Neural cell (in vitro differentiated cells): Measurements from ENCODE around the gene NPIPB6. TPM values are rescaled to one million over a fixed set of nuclear protein-coding genes. Genes with fewer than 3 reads are reported as not detected.

Experiments
- H2AFZ ChIP-seq: fragments of 200-600, 300-800 bp; sonication (generic), shearing (Covaris generic); 2 replicates; pipeline ENCODE4 v1.6.0; 2014; ENCODE audit warnings: low read depth, mild to moderate bottlenecking, antibody characterized with exemption, low read length, moderate library complexity
- H3F3A ChIP-seq: fragments of 200-600 bp; shearing (Covaris generic); 2 replicates; pipeline ENCODE4 v1.6.1; 2016; ENCODE audit warnings: mild to moderate bottlenecking, moderate library complexity, mixed read lengths, antibody characterized with exemption, low read length; ENCODE audit not compliant: insufficient read depth, poor library complexity, severe bottlenecking
- H3K27ac ChIP-seq: fragments of 200-600, 300-800 bp; sonication (generic), shearing (Covaris generic); 2 replicates; pipeline ENCODE4 v1.5.1; 2014; ENCODE audit warnings: mild to moderate bottlenecking, low read length, moderate library complexity
- H3K27me3 ChIP-seq: fragments of 300-800, 200-600 bp; sonication (generic), shearing (Covaris generic); 2 replicates; pipeline ENCODE4 v1.6.0; 2014; ENCODE audit warnings: mild to moderate bottlenecking, low read depth, low read length, moderate library complexity; ENCODE audit not compliant: insufficient read depth
- H3K36me3 ChIP-seq: fragments of 300-800, 200-600 bp; sonication (generic), shearing (Covaris generic); 2 replicates; pipeline ENCODE4 v1.5.1; 2014; ENCODE audit warnings: mild to moderate bottlenecking, antibody characterized with exemption, low read length, moderate library complexity; ENCODE audit not compliant: insufficient read depth
- H3K4me2 ChIP-seq: fragments of 300-800, 200-600 bp; sonication (generic), shearing (Covaris generic); 2 replicates; pipeline ENCODE4 v1.6.0; 2014; ENCODE audit warnings: mild to moderate bottlenecking, low read length
- H3K4me3 ChIP-seq: fragments of 300-800, 200-600 bp; sonication (generic), shearing (Covaris generic); 2 replicates; pipeline ENCODE4 v1.5.1; 2014; ENCODE audit warnings: mild to moderate bottlenecking, low read length, moderate library complexity
- H3K79me2 ChIP-seq: fragments of 200-600 bp; shearing (Covaris generic); replicated peaks from 2 replicates; pipeline ENCODE4 v1.6.0; 2014; ENCODE audit warnings: mild to moderate bottlenecking, low read length, moderate library complexity; ENCODE audit not compliant: insufficient read depth
- H3K9ac ChIP-seq: fragments of 300-800, 200-600 bp; sonication (generic), shearing (Covaris generic); 2 replicates; pipeline ENCODE4 v1.6.1; 2016; ENCODE audit warnings: mild to moderate bottlenecking, low read length, mixed read lengths
- H3K9me2 ChIP-seq: fragments of 200-600 bp; shearing (Covaris generic); 2 replicates; pipeline ENCODE4 v1.6.1; 2016; ENCODE audit warnings: mild to moderate bottlenecking, low read length, mixed read lengths; ENCODE audit not compliant: insufficient read depth
- H3K9me3 ChIP-seq: fragments of 200-600, 300-800 bp; sonication (generic), shearing (Covaris generic); 2 replicates; pipeline ENCODE4 v1.6.1; 2016; ENCODE audit warnings: mild to moderate bottlenecking, mixed run types, low read length, moderate library complexity, mixed read lengths
- H4K20me1 ChIP-seq: fragments of 200-600 bp; shearing (Covaris generic); 2 replicates; pipeline ENCODE4 v1.6.1; 2016; ENCODE audit warnings: mild to moderate bottlenecking, mixed run types; ENCODE audit not compliant: insufficient read depth
- EP300 ChIP-seq: fragments of 450-650 bp; conservative IDR thresholded peaks from 2 replicates; pipeline ENCODE4 v1.6.1; 2014; ENCODE audit warnings: antibody characterized with exemption, mild to moderate bottlenecking, moderate library complexity; ENCODE audit not compliant: poor library complexity, severe bottlenecking
- EZH2 ChIP-seq: fragments of 200-600, 300-800 bp; shearing (Covaris generic), sonication (generic); IDR thresholded peaks from 2 replicates; pipeline ENCODE4 v1.6.1; 2014; ENCODE audit warnings: antibody characterized with exemption, low read length, borderline replicate concordance, mild to moderate bottlenecking; ENCODE audit not compliant: insufficient read depth, poor library complexity, severe bottlenecking
- MXI1 ChIP-seq: fragments of 450-650 bp; conservative IDR thresholded peaks from 2 replicates; pipeline ENCODE4 v1.6.1; 2014; ENCODE audit warnings: antibody characterized with exemption, mild to moderate bottlenecking; ENCODE audit not compliant: poor library complexity, severe bottlenecking
- POLR2AphosphoS5 ChIP-seq: IDR thresholded peaks from 2 replicates; pipeline ENCODE4 v1.6.1; 2012
- RAD21 ChIP-seq: fragments of 450-650 bp; conservative IDR thresholded peaks from 2 replicates; pipeline ENCODE4 v1.6.1; 2014; ENCODE audit warnings: antibody characterized with exemption, mild to moderate bottlenecking, moderate library complexity
- REST ChIP-seq: IDR thresholded peaks from 2 replicates; pipeline ENCODE4 v1.6.1; 2012; ENCODE audit warnings: borderline replicate concordance
- SMC3 ChIP-seq: fragments of 450-650 bp; conservative IDR thresholded peaks from 2 replicates; pipeline ENCODE4 v1.6.1; 2014; ENCODE audit warnings: antibody characterized with exemption, mild to moderate bottlenecking, moderate library complexity; ENCODE audit not compliant: poor library complexity
- TAF1 ChIP-seq: IDR thresholded peaks from 2 replicates; pipeline ENCODE4 v1.6.1; 2012; ENCODE audit warnings: low read depth
- polyA plus RNA-seq: library from polyadenylated mRNA; depleted of rRNA; stranded (reverse); fragments of >200 nt; gene quantifications from 2 replicates; pipeline ENCODE4 v1.2.3, GENCODE V29; 2014
- TF ChIP-seq, protein P1 (sequence below): fragments of 450-650 bp; IDR thresholded peaks from 2 replicates; pipeline ENCODE4 v1.5.1; 2014; ENCODE audit warnings: antibody characterized with exemption, mild to moderate bottlenecking, moderate library complexity; ENCODE audit not compliant: poor library complexity, severe bottlenecking

The NPIPB6 gene
- polyA plus RNA-seq, 1 donor from 2014 or later = 0.88 TPM

DNA sequence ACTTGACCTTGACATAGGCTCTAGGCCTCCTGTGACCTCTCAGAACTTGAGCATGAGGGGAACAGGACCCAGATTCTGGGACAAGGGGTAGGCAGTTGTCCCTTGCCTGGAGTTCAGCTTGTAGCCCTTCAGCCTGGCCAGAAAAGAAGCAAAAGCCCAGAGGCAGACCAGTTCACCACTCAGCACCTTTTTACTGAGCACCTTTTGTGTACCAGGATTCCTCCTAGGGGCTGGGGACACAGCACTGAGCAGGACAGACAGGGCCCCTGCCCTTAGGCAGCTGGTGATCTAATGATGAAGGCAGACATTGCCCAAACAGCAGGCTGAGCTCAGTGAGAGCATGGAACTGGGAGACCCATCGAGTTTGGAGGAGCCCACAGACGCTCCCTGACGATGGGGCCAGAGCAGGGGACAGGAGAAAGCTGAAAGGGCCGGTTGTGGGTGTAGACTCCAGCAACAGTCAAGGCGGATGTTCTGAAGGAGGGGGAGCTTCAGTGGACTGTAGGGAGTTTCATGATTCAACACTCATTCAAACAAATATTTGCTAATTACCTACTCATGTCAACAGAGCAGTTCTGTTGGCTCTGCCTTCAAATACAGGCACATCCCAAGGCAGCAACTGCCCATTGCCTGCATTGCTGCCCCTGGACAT is 38.9 kb downstream of the NPIPB6 start:
- Histone ChIP-seq H4K20me1 (no peaks in the 10 kb centered on the region), H3K27me3 (no peaks in the 10 kb centered on the region), H3K27ac (no peak overlapping the region), H3F3A (no peaks in the 10 kb centered on the region), H3K9me3 (no peaks in the 10 kb centered on the region), H3K36me3 (no peaks in the 10 kb centered on the region), H3K79me2 (no peaks in the 10 kb centered on the region), H3K9me2 (no peaks in the 10 kb centered on the region), H3K4me3 (no peak overlapping the region), H3K9ac (no peak overlapping the region), H3K4me2 (no peak overlapping the region), H2AFZ (no peak overlapping the region)
- TF ChIP-seq REST = no peak

GRCh38 chr16:28321700-28322411 is 41.5 kb downstream of the NPIPB6 start:
- Histone ChIP-seq H3K9ac (no peak overlapping the region), H3K79me2 (peaks cover 6% of the 10 kb centered on the region), H3K9me2 (no peaks in the 10 kb centered on the region), H3K36me3 (no peaks in the 10 kb centered on the region), H3F3A (no peaks in the 10 kb centered on the region), H3K27ac (no peak overlapping the region), H3K9me3 (no peaks in the 10 kb centered on the region), H4K20me1 (peaks cover 15% of the 10 kb centered on the region), H2AFZ (no peak overlapping the region), H3K27me3 (no peaks in the 10 kb centered on the region), H3K4me2 (no peak overlapping the region), H3K4me3 (no peak overlapping the region)
- peak; percentile 29 for TF ChIP-seq SMC3
- no peak for TF ChIP-seq TAF1
- no peak for TF ChIP-seq EP300
- no peak for TF ChIP-seq MXI1
- TF ChIP-seq, protein P1, sequence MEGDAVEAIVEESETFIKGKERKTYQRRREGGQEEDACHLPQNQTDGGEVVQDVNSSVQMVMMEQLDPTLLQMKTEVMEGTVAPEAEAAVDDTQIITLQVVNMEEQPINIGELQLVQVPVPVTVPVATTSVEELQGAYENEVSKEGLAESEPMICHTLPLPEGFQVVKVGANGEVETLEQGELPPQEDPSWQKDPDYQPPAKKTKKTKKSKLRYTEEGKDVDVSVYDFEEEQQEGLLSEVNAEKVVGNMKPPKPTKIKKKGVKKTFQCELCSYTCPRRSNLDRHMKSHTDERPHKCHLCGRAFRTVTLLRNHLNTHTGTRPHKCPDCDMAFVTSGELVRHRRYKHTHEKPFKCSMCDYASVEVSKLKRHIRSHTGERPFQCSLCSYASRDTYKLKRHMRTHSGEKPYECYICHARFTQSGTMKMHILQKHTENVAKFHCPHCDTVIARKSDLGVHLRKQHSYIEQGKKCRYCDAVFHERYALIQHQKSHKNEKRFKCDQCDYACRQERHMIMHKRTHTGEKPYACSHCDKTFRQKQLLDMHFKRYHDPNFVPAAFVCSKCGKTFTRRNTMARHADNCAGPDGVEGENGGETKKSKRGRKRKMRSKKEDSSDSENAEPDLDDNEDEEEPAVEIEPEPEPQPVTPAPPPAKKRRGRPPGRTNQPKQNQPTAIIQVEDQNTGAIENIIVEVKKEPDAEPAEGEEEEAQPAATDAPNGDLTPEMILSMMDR = peak; percentile 62

DNA sequence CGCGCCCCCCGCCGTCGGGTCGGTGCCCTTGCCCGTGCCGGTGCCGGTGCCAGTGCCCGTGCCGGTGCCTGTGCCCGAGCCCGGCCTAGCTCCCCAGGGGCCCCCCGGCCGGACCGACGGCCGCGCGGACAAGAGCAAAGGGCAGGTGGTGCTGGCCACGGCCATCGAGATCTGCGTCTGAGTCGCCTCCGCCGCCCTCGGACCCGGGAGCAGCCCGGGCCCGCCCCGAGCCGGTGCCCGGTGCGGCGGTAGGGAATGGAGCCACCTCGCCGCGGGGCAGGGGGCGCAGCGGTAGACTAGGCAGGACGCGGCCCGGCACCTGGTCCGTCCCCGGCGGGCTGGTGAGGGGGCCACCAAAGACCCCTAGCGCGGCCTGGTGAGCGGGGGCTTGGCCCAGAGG is 42.6 kb downstream of the NPIPB6 start:
- Histone ChIP-seq H3K9ac (no peak overlapping the region), H3F3A (no peaks in the 10 kb centered on the region), H3K9me3 (no peaks in the 10 kb centered on the region), H3K36me3 (no peaks in the 10 kb centered on the region), H3K4me3 (no peak overlapping the region), H3K4me2 (no peak overlapping the region), H3K27ac (no peak overlapping the region), H3K79me2 (peaks cover 10% of the 10 kb centered on the region), H3K9me2 (no peaks in the 10 kb centered on the region), H4K20me1 (peaks cover 22% of the 10 kb centered on the region), H2AFZ (no peak overlapping the region), H3K27me3 (no peaks in the 10 kb centered on the region)
- TF ChIP-seq SMC3 = no peak
- TF ChIP-seq POLR2AphosphoS5 = no peak
- no peak for TF ChIP-seq EZH2
- TF ChIP-seq EP300 = no peak
- no peak for TF ChIP-seq MXI1
- no peak for TF ChIP-seq TAF1
- no peak for TF ChIP-seq RAD21
- TF ChIP-seq REST = no peak
- TF ChIP-seq, protein P1 = no peak
